Measurements from ENCODE around the gene RASL12.

Gene RASL12

DNA sequence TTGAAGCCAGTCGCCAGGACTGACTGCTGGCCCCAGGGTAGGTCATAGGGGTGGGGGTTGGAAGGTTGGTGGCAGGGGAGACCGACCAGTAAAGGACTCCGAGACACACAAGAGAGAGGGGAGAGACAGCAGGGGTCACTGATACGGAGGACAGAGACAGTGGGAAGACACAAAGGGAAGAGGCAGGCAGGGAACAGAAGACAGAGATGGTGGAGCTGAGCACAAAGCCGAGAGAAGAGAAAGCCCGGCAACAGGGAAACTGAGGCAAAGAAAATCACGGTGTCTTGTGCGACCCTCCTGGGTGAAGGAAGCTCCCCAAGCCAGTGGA, 510 bp downstream of the RASL12 start:
- in situ Hi-C loops (cut with MboI; ENCODE audit: low sequenced_read_pairs, unreplicated experiment): no loop called here
- DNase-seq (ENCODE audit: low spot score): no peak
- TF ChIP-seq, protein P1, sequence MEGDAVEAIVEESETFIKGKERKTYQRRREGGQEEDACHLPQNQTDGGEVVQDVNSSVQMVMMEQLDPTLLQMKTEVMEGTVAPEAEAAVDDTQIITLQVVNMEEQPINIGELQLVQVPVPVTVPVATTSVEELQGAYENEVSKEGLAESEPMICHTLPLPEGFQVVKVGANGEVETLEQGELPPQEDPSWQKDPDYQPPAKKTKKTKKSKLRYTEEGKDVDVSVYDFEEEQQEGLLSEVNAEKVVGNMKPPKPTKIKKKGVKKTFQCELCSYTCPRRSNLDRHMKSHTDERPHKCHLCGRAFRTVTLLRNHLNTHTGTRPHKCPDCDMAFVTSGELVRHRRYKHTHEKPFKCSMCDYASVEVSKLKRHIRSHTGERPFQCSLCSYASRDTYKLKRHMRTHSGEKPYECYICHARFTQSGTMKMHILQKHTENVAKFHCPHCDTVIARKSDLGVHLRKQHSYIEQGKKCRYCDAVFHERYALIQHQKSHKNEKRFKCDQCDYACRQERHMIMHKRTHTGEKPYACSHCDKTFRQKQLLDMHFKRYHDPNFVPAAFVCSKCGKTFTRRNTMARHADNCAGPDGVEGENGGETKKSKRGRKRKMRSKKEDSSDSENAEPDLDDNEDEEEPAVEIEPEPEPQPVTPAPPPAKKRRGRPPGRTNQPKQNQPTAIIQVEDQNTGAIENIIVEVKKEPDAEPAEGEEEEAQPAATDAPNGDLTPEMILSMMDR (IDR thresholded peaks at IDR 0.05; ENCODE audit: borderline replicate concordance, control extremely low read depth, extremely low read depth, insufficient read depth, missing control alignments): no peak

DNA sequence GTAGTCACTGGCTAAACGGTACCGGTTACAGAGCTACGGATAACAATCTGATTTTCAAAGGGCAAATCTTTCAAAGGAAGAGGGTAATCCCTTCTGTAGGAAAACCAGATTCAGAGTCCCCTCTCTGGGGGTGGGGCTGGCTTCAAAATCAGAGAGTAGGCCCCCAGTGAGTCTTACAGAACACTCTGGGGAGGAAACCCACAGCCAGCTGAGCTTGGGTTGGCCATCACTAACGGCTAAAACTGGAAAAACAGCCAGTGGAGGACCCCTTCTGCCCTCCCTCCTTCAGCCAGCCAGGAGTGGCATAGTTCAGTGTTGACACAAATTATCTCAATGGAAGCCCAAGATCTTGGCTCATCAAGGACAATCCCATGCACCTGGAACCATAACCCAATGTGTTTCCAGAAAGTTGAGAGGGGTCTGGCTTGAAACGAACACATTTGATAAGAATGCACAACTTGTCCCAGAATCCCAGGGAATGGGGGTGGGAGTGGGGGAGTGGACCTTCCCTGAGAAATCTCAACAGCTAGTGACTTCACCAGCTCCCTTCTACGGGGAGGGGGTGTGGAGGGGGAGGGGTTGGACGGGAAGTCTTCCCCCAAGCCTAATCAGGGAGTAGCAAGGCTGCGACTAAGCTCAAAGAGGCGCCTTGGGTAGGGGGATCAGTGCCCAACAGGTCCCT, 1.0 kb downstream of the RASL12 start:
- DNase-seq (ENCODE audit: low spot score): no peak
- in situ Hi-C loops (cut with MboI; ENCODE audit: low sequenced_read_pairs, unreplicated experiment): no loop called here
- TF ChIP-seq, protein P1 (IDR thresholded peaks at IDR 0.05; ENCODE audit: borderline replicate concordance, control extremely low read depth, extremely low read depth, insufficient read depth, missing control alignments): no peak

DNA sequence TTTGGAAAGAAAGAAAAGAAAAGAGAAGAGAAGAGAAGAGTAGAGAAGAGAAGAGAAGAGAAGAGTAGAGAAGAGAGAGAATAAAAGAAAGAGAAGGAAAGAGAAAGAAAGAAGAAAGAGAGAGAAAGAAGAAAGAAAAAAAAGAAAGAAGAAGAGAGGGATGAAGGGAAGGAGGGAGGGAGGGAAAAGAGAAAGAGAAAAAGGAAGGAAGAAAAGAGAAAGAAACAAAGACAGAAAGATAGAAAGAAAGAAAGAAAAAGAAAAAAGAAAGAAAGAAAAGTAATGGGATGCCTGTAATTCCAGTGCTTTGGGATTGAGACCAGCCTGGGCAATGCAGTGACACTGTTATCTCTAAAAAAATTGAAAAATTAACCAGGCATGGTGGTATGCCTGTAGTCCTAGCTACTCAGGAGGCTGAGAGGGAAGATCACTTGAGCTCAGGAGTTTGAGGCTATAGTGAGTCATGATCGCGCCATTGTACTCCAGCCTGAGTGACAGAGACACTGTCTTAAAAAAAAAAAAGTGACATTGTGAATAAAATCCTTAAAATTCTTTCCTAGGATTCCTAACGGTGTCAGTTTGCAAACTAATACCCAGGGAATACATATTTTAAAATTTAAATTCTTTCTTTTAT, 1.7 kb downstream of the RASL12 start:
- in situ Hi-C loops (cut with MboI; ENCODE audit: low sequenced_read_pairs, unreplicated experiment): no loop called here
- no peak for DNase-seq (ENCODE audit: low spot score)
- TF ChIP-seq, protein P1 (IDR thresholded peaks at IDR 0.05; ENCODE audit: borderline replicate concordance, control extremely low read depth, extremely low read depth, insufficient read depth, missing control alignments): no peak

GRCh38 chr15:65062726-65063125, 5.1 kb downstream of the RASL12 start:
- TF ChIP-seq, protein P1 (IDR thresholded peaks at IDR 0.05; ENCODE audit: borderline replicate concordance, control extremely low read depth, extremely low read depth, insufficient read depth, missing control alignments): no peak
- DNase-seq (ENCODE audit: low spot score): no peak
- in situ Hi-C loops (cut with MboI; ENCODE audit: low sequenced_read_pairs, unreplicated experiment): no loop called here

DNA sequence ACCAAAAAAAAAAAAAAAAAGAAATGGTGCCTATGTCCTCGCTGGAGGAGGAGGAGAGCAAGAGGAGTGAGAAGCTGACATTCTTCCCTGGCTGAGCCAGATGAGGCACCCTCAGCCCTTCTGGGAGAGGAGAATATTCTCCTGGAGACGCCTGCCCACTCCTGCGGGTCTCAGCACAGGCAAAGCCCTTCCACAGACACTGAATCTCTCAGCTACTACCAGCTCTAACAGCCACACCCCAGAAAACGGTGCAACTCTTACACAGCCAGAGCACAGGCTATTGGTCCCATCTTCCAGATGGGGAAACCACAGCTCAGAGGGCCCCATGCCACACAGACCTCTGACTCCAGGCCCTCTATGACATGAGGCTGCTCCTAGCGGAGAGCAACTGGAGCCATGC, 5.7 kb downstream of the RASL12 start:
- in situ Hi-C loops (cut with MboI; ENCODE audit: low sequenced_read_pairs, unreplicated experiment): no loop called here
- TF ChIP-seq, protein P1 (IDR thresholded peaks at IDR 0.05; ENCODE audit: borderline replicate concordance, control extremely low read depth, extremely low read depth, insufficient read depth, missing control alignments): no peak
- DNase-seq (ENCODE audit: low spot score): no peak

- no peak for DNase-seq (ENCODE audit: low spot score)
- TF ChIP-seq, protein P1 (IDR thresholded peaks at IDR 0.05; ENCODE audit: borderline replicate concordance, control extremely low read depth, extremely low read depth, insufficient read depth, missing control alignments): no peak
- in situ Hi-C loops (cut with MboI; ENCODE audit: low sequenced_read_pairs, unreplicated experiment): no loop called here
Observed at GRCh38 chr15:65060641-65061397, 7.0 kb downstream of the RASL12 start.

Measured in GM13976 (cell line).